ENCODE results near the gene TMEM169.
A peak's percentile ranks its signal among the peaks of the same experiment; 100 is the strongest.
"Not testable (repeated sequence)": the region's sequence is repeated elsewhere in the genome, so short reads cannot be mapped to it uniquely, and the experiment has no call there.

The TMEM169 gene

DNA sequence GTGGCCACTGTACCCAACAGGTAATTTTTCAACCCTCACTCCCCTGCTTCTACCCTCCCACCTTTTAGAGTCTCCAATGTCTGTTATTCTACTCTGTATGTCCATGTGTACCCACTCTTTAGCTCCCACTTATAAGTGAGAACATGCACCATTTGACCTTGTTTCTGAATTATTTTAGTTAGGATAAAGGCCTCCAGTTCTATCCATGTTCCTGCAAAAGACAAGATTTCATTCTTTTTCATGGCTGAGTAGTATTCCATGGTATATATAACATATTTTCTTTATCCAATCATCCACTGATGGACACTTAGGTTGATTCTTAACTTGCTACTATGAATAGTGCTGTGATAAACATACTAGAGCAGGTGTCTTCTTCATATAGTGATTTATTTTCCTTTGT, 9.2 kb upstream of the TMEM169 start:
- no peak for DNase-seq

DNA sequence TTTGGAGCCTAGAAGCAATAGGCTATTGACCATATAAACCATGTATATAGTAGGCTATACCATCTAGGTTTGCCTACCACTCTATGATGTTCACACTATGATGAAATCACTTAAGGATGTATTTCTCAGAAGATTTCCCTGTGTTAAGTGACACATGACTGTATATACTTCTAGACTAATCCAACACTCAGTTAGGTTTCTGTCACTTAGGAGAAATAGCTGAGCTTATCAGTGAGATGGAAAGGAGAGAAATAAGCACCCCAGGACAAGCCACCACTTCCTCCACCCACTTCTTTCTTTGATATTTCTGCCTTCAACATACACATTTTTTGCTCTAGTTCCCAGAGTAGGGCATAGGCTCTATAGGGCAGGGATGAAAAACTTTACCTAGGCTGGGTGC, 7.9 kb upstream of the TMEM169 start:
- DNase-seq = no peak

DNA sequence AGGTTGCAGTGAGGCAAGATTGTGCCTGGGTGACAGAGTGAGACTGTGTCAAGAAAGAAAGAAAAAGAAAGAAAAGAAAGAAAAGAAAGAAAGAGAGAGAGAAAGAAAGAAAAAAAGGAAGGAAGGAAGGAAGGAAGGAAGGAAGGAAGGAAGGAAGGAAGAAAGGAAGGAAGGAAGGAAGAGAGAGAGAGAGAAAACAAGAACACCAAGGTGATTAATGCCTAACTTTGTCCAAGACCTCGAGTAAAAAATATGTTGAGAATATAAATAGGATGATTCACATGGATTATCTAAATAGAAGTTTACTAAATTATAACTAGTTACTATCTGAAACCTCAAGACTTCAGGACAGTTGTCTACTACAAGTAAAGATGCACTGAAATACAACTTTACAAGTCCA, 7.3 kb upstream of the TMEM169 start:
- DNase-seq = no peak

DNA sequence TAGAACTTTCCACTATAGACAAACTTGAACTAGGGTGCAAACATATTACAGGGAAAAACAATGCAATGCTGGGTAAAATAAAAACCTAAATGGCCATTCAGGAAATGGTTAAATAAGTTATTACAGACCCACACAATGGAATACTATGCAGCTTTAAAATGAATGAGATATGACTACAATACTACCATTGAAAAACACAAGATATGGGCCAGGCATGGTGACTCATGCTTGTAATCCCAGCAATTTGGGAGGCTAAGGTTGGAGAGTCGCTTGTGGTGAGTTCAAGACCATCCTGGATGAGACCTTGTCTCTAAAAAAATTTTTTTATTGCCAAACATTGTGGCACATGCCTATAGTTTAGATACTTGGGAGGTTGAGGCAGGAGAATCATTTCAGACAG, 6.9 kb upstream of the TMEM169 start:
- no peak for DNase-seq

DNA sequence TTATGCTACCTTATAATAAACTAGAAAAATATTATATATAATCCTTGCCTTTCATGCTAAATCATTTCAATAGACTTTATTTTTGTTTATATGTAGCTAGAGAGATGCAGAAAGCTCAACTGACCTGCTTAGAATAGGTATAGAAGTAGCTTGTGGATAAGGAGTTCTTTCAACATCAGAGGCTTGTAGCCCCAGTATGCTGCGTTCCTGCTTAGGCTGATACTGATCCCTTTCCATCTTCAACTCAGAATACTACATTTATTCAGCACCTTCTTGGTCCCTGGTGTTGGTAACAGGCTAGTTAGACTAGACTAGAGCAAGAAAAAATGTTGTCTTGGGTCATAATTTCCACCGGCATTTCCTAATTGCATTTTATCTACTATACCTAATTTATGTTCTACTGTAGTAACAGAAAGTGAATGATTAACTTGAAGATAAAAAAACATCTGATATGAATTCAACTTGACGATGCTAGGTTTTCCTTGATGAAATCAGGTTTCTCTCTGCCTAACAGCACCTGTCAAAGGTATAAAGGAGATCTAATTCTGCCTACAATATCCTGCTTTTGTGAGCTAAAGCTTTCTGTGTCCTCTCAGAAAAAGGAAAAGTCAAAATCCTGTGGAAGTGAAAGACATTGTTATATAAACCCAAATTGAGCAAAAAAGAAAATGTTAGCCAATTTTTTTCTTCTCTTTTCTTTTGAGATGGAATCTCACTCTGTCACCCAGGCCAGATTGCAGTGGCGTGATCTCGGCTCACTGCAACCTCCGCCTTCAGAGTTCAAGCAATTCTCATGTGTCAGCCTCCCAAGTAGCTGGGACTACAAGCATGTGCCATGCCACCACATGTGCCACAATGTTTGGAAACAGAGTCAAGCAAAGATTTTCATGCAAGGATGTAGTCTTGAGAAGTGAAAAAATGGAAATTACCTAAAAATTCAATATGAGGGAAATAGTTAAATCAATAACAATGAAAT, 5.9 kb upstream of the TMEM169 start:
- DNase-seq = no peak

DNA sequence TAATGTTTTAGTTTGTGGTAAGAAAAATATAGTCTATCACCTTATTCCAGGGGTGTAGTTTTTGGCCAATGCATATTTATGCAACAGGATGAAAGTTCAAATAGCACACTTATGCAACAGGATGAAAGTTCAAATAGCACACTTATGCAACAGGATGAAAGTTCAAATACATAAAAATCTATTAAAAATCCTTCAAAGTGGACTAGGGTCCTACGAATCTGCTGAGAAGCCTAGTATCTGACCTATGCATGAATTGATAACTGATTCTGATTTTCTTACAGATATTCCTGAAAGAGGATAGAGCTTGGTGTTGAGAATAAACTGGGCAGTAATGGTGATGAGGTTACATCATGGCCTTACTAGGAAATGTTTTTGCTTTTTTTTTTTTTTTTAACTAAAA, 2.9 kb upstream of the TMEM169 start:
- DNase-seq = no peak

DNA sequence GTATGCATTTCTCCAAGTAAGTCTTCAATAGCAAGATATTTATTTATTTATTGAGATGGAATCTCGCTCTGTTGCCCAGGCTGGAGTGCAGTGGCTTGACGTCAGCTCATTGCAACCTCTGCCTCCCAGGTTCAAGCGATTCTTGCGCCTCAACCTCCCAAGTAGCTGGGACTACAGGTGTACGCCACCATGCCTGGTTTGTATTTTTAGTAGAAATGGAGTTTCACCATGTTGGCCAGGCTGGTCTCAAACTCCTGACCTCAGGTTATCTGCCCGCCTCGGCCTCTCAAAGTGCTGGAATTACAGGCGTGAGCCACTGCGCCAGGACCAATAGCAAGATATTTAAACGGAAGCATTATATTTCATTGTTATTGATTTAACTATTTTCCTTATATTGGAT, 1.7 kb upstream of the TMEM169 start:
- not testable (repeated sequence) for DNase-seq

DNA sequence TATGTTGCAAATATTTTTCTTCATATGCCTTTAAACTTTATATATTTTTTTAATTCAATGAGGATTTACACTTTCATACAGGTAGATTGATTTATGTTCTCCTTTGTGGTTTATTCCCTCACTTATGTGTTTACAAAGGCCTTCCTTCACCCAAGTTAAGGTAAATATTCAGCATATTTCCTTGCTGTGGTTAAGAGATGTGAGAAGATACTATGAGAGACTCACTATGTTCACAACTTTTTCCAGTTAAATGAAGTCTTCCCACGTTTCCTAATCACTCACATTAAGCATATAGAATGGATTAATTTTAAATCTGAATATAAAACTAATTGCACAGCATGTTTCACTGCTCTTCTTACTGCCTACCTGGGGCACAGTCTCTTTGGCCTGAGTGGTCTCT, 707 bp upstream of the TMEM169 start:
- DNase-seq = no peak

DNA sequence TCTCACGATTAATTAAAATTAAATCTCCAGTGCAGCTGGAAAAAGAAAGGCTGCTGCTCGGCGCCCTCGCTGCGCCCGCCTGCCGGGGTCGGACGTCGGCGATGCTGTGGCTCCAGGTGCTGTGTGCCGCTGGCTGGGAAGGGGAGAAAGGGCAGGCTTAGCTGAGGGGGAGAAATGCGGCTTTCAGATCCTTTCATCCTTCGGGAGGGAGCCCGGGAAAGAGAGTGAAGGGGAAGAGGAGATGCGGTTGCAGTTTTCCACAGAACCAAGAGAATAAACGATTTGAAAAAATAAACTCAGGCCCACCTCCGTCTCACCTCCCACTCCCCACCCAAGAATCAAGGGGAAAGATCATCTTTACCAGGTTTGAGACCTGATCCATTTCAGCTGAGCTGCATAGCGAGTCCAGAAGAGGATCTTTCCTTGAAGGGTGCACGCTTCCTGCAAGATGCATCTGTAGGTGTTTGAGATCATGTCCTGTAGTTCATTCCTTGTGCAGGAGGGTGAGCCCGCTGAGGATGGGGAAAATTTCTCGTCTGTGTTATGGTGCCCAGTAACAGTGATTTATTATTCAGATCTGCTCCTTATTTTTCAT, 495 bp downstream of the TMEM169 start:
- no peak for DNase-seq

DNA sequence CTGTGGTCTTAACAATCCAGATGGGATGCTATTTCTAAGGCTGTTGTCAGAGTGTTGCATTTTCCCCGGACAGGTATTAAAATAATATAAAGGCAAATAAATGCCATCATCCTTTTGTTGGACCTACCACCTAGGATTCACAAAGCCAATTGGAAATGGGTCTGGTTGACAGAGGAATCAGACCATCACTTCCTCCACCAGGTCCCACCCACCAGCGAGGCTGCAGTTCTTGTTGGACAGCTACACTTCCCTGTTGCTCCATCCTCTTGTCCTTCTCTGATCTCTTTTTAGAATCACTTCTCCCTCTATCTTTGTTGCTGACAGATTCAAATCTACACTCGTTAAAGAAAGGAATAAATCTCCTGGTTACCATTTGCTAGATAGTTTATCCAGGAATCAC, 1.1 kb downstream of the TMEM169 start:
- DNase-seq = no peak

DNA sequence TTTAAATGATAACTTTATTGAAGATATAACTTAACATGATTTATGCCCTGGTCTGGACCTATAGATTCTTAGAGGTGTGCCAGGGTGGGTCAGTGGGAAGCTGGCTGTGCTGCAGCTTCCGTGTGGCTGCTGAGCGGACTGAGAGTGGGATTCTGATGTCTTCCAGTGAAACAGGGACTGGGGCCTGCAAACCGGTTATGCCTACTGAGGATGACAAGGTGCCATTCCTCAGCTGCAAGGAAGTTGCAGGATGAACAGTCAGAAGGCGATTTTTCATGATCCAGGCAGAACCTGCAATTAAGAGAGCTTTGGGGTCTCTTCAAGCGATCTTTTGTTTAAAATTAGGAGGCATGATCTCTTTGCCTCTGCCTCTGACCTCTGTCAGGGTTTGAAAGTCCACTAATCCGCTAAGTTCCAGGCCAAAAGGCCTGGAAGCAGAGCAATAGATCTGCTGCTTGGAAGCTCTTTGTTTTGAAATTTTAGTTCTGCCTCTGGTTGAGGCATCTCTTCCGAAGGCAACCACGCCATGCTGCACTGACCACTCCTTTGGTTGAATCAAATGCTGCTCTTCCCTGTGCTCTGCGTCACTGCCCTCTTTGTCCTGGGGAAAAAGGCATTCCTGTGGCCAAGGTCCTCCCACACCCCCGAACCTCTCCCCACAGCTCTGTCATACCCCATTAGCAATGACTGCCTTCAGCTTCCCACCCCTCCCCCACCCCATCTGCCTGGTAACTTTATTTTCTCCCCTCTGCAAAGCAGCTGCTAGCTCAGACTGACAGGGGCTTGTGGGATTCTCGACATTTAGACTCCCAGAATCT, 2.0 kb downstream of the TMEM169 start:
- DNase-seq = no peak

DNA sequence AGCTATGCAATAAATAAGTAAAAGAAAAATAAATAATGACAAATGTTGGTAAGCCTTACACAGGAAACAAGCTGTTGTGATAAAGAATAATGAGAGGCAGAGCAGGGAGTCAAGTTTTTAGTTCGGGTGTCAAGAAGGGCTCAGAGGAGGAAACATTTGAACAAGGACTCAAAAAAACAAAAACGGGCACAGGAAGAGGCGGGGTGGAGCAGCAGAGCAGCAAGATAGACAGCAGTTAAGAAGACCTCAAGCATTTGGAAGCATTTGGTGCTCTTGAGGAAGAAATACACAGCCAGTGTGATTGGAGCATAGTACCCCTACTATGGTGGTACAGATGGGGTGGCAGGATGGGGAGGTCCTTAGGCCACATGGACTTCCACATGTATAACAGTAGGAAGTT, 2.8 kb downstream of the TMEM169 start:
- DNase-seq = peak in 1 of 4 experiments; percentile 18

DNA sequence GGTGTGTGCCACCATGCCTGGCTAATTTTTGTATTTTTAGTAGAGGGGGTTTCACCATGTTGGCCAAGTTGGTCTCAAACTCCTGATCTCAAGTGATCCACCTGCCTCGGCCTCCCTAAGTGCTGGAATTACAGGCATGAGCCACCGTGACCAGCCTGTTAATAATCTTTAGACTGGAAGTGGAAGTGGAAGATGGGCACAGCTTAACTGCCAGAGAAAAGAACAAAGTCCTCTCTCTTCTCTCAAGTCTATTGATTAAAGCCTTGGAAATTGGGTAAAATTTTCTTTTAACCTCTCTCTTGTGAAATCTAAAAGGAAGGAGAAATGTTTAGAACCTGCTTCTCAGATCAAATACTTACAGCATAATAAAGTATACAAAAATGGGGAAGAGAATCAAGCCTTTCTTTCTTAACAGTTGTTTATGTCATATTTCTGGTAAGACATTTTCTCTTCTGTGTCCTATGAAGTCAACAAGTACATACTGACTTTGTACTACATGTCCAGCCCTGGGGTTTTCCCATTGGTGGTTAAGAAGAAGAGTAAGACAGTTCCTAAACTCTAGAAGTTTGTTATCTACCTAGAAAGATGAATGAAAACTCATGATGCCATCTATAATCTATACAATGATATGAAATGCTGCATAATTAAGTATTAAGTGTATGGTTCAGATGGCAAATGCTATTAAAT, 4.6 kb downstream of the TMEM169 start:
- no peak for DNase-seq

DNA sequence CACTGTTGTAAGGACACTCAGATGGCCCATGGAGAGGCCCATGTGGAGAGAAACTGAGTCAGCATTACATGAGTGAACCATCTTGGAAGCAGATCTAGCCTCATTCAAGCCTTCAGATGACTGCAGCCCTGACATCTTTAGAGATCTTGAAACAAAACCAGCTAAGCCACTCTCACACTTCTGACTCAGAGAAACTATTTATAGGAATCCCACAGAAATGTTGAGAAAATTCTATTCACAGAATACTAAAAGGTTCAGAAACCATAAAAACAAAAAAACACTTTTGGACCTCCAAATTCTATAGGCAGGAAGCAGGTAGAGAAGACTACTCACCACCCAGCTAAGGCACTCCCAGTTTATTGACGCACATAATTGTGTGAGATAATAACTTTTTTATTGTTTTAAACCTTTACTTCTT, 8.7 kb downstream of the TMEM169 start:
- DNase-seq = no peak

DNA sequence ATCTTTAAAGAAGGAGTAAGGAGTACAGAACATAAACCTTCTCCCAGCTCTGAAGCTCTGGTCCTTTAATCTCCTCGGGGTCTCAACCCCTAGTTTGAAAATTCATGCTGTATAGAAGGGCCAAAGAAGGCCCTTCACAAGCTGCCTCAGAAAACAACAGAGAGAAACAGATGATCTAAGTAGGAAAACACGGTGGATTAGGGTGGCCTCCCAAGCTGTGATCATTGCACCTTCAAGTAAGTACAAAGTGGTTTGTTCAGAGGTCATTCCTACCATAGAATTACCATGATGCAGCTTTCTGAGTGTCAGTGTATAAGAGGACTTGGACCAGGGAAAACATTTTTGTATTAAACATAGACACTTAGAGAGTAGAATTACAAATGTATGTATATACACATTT, 10.9 kb downstream of the TMEM169 start:
- DNase-seq = no peak

DNA sequence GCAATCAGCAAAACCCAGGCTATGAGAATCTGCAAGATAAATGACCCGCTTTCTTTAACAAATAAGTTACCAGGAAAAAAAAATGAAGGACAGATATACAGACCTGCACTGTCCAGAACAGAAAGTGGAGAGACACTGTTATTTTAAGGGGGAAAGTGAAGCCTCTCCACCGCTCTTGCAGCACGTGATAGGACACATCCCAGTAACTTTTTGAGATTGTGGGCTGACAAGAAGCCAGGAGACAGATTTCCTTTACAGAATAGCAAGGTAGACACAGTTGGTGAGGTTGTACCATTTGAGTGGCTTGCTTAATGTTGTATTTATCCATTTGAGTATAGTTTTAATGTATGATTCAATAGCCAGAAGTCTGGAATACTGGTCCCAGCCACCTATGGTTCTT, 13.0 kb downstream of the TMEM169 start:
- no peak for DNase-seq

DNA sequence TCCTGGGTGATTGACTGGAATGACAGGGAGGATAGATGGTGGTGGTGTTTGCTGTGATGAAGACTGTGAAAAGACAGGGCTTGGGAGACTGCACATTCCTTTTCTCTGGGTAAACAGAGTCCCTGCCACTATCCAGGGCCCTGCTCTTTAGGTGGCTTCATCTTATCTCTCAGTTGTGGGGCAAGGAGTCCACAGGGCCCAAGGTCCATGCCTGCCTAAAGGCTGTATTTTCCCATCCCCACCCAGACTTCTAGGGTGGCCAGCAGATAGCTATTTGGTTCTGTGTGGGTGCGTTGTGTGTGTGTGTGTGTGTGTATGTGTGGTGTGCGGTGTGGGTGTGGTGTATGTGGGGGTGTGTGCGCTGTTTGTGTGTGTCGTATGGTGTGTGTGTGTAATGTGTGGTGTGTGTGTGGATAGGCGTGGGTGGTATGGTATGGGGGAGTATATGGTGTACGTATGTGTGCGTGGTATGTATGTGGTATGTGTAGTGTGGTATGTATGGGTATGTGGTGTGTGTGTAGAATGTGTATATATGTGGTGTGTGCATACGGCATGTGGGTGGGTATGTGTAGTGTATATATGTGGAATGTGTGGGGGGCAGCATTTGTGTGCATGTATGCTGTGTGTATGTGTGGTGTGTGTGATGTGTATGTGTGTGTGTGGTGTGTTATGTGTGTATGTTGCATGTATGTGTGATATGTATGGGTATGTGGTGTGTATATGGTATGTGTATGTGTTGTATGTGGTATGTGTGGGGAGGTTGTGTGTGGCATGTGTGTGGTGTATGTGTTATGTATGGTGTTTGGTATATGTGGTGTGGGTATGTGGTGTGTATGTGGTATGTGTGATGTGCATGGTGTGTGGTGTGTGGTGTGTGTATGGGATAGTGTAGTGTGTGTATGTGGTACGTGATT, 17.0 kb downstream of the TMEM169 start:
- DNase-seq = no peak

DNA sequence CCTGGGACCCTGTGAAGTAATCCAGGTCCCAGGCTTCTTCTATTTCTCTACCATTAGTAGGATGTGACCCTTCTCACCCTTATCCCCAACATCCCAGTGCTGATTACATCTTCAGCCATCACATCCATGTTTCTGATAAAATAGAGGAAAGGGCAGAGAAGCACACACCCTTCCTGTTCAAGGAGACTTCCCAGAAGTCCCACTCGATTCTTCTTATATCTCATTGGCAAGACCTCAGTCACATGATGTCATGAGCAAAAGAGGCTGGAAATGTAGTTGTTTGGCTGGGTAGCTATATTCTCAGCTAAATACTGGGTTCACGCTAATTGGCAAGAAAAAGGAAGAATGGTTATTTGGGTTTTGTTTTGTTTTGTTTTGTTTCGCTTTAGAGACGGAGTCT, 19.4 kb downstream of the TMEM169 start:
- DNase-seq = no peak

DNA sequence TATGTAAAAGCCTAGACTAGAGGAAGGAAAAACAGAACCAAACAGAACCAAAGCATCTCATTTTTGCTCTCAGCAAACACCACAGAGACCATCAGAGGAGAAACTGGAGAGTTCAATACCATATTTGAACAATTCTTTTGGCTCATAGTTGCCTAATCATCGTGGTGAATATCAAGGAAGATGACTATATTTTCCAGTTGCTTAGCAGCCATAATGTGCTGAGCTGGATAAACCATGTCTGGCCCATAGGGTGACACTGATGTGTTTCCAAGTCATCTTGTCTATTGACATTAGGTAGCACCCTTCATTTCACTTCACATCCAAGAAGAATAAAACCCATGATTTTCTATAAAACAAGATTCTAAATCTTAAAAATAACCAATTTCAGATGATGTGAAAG, 21.5 kb downstream of the TMEM169 start:
- DNase-seq = no peak

DNA sequence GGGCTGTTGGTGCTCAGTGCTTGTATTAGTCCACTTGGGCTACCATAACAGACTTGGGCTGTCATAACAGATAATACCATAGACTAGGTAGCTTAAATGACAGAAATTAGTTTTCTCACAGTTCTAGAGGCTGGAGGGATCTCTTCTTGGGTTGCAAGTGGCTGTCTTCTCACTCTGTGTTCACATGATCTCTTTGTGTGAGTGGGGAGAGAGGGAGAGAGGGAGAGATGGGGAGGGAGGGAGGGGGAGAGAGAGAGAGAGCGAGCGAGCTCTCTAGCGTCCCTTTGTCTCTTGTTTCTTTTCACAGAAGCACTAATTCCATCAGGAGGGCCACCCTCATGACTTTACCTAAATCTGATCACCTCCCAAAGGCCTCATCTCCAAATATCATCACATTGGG, 23.0 kb downstream of the TMEM169 start:
- DNase-seq = no peak

DNA sequence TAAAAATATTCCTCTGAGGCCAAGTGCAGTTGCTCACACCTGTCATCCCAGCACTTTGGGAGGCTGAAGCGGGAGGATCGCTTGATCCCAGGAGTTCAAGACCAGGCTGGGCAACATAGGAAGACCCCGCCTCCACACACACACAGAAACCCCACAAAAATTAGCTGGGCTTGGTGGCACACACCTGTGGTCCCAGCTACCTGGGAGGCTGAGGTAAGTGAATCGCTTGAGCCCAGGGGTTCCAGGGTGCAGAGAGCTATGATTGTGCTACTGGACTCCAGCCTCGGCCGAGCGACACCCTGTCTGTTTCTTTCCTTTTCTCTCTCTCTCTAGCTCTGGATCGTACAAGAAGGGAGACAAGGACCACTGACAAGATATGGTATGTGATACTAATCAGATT, 25.6 kb downstream of the TMEM169 start:
- no peak for DNase-seq

DNA sequence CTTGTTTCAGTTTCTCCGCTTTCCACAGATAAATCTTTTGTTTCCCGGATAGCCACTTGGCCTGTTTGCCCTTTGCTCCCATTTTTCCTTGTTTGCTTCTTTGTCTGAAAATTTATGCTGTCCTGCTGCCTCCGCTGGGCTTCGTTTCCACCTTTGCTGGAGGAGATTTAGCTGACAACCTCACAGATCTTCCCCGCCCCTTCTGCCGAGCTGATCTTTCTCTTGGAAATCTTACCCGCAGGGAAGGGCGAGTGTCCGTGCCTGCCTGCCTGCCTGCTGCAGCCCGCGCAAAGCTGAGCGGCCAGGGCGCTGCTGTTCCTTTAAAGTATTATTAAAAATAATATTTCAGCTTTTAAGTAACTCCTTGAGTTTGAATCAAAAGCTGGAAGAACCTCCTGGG, 26.0 kb downstream of the TMEM169 start:
- no peak for DNase-seq

Data from activated CD4-positive, CD25-positive, alpha-beta regulatory T cell (primary cell).